ENCODE measurements around the gene WBP11.

DNA sequence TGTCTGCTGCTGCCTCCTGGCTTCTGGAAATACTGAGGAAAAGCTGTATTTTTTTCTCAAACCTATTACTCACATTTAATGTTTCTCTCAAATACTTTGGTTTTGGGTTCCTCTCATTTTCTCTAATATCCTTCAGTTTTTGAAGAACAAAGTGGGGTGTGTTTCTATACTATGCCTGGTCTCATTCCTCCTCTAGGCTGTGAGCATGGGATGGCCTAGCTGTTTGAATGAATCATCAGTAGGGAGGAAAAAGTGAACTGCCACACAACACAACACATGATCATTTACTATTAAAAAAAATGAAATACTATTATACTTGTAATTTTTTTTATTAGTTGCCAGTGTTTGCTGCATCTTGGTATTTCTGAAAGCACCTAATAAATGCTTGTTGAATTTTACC lies 22.0 kb upstream of the WBP11 start:
- TF ChIP-seq, protein P1, sequence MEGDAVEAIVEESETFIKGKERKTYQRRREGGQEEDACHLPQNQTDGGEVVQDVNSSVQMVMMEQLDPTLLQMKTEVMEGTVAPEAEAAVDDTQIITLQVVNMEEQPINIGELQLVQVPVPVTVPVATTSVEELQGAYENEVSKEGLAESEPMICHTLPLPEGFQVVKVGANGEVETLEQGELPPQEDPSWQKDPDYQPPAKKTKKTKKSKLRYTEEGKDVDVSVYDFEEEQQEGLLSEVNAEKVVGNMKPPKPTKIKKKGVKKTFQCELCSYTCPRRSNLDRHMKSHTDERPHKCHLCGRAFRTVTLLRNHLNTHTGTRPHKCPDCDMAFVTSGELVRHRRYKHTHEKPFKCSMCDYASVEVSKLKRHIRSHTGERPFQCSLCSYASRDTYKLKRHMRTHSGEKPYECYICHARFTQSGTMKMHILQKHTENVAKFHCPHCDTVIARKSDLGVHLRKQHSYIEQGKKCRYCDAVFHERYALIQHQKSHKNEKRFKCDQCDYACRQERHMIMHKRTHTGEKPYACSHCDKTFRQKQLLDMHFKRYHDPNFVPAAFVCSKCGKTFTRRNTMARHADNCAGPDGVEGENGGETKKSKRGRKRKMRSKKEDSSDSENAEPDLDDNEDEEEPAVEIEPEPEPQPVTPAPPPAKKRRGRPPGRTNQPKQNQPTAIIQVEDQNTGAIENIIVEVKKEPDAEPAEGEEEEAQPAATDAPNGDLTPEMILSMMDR (IDR thresholded peaks at IDR 0.05): no peak
- no peak for TF ChIP-seq ZFX (IDR thresholded peaks at IDR 0.05; ENCODE audit: borderline replicate concordance)

All from 22Rv1 (cell line).